Measurements from ENCODE around the gene MCM3AP.
"Not testable (repeated sequence)": the region's sequence is repeated elsewhere in the genome, so short reads cannot be mapped to it uniquely, and the experiment has no call there.

The MCM3AP gene

GRCh38 chr21:46200877-46201803 lies 84.3 kb downstream of the MCM3AP start:
- DNase-seq: not testable (repeated sequence)

DNA sequence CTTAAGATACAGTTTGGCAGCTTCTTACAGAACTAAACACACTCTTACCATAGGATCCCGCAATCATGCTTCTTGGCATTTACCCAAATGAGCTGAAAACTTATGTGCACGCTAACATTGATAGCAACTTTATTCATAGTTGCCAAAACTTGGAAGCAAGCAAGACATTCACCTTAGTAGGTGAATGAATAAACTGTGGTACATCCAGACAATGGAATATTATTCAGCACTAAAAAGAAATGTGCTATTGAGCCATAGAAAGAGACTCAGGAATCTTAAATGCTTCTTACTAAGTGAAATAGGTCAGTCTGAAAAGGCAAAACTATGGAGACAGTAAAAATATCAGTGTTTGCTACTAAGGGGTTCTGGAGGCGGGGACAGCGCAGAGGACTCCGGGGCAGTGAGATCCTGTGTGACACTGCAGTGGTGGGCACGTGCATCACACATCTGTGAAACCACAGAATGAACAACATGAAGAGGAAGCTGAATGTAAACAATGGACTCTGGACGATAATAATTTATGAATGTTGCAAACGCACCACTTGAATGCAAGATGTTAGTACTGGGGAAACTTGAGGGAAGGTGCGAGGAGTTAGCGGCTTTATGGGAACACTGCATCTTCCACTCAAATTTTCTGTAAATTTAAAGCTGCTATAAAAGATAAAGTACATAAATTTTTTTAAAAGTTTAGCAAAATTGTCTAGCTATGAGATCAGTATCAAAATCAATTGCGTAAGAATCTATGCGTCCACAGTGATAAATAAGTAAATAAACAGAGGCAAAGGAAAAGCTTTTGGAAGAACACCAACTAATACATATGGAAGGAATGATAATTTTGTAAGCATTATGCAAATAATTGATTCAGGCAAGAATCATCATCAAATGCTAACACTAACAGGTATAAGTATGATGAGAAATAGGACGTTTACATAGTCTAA lies 85.7 kb downstream of the MCM3AP start:
- DNase-seq: no peak

- no peak for DNase-seq
These were observed 88.7 kb downstream of the MCM3AP start for GRCh38 chr21:46196733-46197132.

DNA sequence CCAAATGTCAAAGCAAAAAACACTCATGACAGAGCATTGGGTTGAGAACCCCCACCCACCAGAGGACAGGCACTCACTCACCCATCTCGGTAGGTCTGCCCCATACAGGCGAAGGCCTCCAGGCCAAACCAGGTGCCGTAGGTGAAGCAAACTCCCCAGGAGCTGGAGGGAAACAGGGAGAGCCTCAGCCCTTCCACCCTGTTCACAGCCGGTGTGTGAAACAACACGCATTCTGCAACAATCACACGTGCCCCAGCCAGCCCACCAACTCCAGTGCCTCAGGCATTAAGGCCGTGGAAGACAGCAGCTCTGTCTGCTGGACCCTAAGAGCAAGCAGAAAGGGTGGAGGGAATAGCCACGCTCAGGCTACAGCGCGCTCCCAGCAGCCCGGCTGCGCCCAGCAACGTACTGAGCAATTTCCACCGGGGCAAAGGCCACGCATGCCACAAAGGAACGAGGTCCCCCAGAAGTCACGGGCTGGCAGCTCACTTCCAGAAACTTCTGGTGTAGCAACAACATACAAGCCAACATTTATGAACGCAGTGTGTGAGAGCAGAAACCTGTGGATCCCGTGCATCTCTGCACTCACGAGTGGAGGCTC lies 89.7 kb downstream of the MCM3AP start:
- no peak for DNase-seq

DNA sequence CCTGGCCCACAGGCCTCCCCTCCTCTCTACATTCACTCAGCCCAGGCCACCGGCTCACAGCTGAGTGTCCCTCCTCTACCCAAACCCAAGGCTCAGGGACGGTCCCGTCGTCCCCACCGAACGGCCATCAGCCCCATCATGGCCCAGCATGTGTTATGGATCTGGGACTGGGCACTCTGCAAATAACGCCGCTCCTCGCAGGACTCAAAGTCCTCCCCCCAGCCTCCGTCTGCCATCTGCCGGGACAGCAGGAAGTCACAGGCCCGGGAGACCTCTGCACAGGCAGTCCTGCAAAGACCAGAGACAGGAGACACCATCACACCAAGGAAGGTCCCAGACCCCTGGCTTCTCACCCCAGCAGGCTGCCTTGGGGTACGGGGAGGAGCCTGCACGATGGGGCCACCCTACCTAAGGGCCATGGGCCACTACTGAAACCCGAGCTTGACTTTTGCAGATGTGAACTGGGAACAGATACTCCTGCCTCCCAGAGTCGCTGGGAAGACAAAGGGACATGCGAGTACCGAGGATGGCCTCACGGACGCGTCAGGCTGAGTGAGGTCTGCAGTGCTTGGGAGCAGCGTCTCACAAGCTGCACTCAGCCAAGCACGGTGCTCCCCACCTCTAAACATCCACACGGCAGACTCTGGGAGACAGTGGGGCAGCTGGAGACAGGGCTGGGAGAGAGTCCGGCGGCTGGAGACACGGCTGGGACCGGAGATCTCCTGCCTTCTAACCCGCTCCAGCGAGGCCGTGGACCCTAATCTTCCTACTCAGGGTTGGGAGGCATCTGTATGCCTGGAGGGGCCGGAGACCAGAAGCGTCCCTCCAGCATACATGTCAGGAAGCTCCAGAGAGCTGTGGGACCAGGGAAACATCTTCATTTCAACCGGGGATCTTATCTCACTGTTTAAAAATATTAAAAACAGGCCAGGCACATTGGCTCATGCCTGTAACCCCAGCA lies 90.8 kb downstream of the MCM3AP start:
- no peak for DNase-seq

DNA sequence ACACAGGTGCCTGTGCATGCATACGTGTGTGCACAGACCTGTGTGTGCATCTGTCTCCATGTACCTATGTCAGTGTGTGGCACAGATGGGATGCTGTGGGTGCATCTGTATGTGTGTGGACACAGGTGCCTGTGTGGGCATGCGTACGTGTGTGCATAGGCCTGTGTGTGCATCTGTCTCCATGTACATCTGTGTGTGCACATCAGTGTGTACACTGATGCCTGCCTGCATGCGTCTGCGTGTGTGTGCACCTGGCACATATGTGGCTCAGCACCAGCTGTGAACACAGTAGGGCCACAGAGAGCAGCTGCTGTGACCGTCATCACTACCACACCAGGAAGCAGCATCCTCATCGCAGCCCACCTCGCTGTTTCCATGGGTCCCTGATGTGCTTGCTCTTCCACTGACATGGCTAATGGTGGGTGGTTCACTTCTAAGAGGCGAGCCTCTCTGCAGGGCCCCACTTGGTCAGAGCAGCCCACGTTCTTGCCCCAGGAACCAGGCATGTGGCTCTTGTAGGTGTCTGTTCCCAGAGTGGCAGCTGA lies 91.5 kb downstream of the MCM3AP start:
- DNase-seq: no peak

GRCh38 chr21:46191686-46192575 lies 93.5 kb downstream of the MCM3AP start:
- no peak for DNase-seq

- DNase-seq: no peak
These were observed 94.1 kb downstream of the MCM3AP start for GRCh38 chr21:46191257-46191685.

DNA sequence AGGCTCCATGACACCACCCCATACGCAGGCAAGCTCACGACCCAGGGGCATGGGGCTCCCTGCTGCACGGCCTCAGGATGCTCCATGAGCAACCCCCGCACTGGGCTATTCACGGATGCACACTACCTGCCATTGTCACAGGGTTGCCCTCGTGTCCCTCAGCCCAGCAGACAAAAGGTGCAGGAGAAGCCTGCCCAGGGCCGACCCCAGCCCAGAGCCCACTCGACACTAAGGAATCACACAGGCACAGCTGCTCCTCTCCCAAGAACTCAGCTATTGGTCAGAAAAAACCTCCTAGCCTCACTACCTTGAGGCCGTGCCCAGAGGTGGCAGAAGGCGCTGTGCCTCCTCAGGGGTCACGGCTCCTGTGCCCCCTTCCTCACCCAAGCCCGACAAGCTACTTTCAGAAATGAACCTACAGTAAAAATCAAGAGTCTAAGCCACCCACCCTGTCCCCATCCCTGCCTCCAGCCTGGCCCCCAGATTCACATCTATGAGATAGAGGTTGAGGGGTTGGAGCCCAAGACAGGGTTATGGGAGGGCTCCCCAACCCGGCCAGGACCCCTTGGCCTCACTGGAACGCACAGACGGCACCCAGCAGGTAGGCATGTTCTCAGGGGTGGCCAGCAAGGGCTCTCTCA lies 94.8 kb downstream of the MCM3AP start:
- DNase-seq: no peak

- no peak for DNase-seq
These were observed 95.4 kb downstream of the MCM3AP start for GRCh38 chr21:46189959-46190490.

GRCh38 chr21:46189213-46189958 lies 96.0 kb downstream of the MCM3AP start:
- DNase-seq: no peak

DNA sequence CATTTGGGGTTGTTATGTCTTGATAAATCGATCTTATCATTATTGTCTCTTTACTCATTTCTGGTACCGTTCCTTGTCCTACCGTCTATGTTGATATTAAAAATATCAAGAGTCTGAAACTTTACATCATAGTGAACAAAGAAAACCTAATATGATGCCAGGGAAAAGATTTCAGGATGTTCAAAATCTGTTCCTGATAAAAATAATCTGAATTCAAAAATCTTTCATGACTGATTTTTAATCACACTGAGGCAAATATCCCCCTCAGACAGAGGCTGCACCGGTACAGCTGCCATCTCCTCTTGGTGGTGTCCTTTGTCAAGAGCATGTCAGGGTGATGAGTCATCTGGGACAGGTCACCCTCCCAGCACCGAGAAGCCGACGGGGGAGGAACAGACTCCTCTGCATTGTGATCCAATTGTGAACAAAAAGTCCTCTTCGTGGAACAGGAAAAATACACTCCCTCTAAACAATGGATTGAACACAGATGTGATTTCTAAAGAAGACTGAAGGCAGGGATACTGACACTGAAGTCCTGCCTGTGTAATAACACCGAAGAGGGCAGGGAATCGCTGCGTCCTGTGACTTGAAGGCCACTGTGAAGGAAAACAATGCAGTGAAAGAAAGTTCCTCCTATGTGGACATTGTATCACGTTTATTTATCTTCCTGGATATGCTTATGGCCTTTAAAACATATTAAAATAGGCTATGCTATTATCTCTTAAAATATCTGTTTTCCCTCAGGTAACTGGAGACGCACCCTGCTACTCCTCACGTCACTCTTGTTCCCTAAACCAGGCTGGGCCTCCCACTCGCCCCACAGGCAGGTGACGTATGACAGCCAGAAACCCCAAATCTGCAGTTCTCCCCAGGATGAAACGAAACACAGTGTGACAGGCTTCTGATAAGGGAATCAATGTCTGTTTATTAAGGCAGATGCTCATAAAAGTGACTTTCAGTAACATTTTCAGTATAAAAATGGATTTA lies 96.9 kb downstream of the MCM3AP start:
- peak in 2 of 3 experiments; percentile 15 to 28 for DNase-seq

- DNase-seq: no peak
These were observed 97.6 kb downstream of the MCM3AP start for GRCh38 chr21:46187814-46188213.

- DNase-seq: no peak
These were observed 98.2 kb downstream of the MCM3AP start for GRCh38 chr21:46187261-46187660.

DNA sequence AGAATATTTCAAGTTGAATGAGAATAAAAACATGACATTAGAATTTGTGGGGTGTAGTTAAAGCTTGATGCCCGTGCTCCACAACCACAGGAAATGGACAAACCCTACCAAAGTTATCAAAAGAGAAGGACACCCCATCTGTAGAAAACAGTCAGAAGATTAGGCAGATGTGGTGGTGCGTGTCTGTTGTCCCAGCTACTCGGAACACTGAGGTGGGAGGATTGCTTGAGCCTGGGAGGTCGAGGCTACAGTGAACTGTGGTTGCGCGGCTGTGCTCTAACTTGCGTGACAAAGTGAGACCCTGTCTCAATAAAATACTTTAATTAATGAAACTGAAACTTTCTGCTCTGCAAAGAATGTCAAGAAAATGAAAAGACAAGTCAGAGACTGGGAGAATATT lies 99.7 kb downstream of the MCM3AP start:
- DNase-seq: no peak

Measured in NCI-H1417 (cell line).